ENCODE results near the gene PAQR3. TPM values are rescaled to one million over a fixed set of nuclear protein-coding genes. Genes with fewer than 3 reads are reported as not detected.

PAQR3 gene, protein sequence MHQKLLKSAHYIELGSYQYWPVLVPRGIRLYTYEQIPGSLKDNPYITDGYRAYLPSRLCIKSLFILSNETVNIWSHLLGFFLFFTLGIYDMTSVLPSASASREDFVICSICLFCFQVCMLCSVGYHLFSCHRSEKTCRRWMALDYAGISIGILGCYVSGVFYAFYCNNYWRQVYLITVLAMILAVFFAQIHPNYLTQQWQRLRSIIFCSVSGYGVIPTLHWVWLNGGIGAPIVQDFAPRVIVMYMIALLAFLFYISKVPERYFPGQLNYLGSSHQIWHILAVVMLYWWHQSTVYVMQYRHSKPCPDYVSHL
- total RNA-seq (2014; rRNA removed; shearing (Covaris generic)) (36.3 and 37.3 TPM in 2 replicates), polyA plus RNA-seq (2016; fragmentation: Nextera tagmentation; extraction: Ambion mirVana) (15.9 and 16.9 TPM in 2 replicates)
- long read RNA-seq, partial matches to known transcripts = 0 of 1 reads
- long read RNA-seq, other reads (novel, unspliced or antisense) = 1 of 1 reads

- Histone ChIP-seq H3K4me1 (ENCODE audit: insufficient read depth) (peaks cover 27% of the 10 kb centered on the region), H4K20me1 (replicated peaks; ENCODE audit: insufficient read depth) (no peaks in the 10 kb centered on the region), H3K27me3 (ENCODE audit: insufficient read depth) (peaks cover 19% of the 10 kb centered on the region), H3K36me3 (ENCODE audit: insufficient read depth) (no peaks in the 10 kb centered on the region), H3K27ac (ENCODE audit: low read depth) (no peak within 1 kb of the TSS), H3F3A (replicated peaks; ENCODE audit: low read depth) (no peaks in the 10 kb centered on the region), H3K4me2 (peak within 1 kb of the TSS; percentile 94), H3K9me2 (ENCODE audit: insufficient read depth) (no peaks in the 10 kb centered on the region), H3K4me3 (peak within 1 kb of the TSS; percentile 70), H2AFZ (peak within 1 kb of the TSS; percentile 91; the same call in 1 of the 2 replicates), H3K79me2 (replicated peaks; ENCODE audit: insufficient read depth) (peaks cover 18% of the 10 kb centered on the region)
- H3K9me3 Mint-ChIP-seq = no peaks in the 10 kb centered on the region
- H3K36me3 Mint-ChIP-seq (ENCODE audit: low read depth) = no peaks in the 10 kb centered on the region
- H3K4me3 Mint-ChIP-seq = peak within 1 kb of the TSS; percentile 90
- peaks cover 12% of the 10 kb centered on the region for H3K27me3 Mint-ChIP-seq (ENCODE audit: insufficient read depth, low read depth, poor library complexity)
- DNase-seq (ENCODE audit: low spot score) (peak; percentile 90), ATAC-seq (peak; percentile 92)
- 0 out of 2 replicates have a peak within 1 kb of the TSS, but pooled peaks have one; percentile 24 for H3K27ac Mint-ChIP-seq
- TF ChIP-seq CREB1 (CRISPR knock-in tag; IDR thresholded peaks at IDR 0.05; ENCODE audit: low read depth) = peak; percentile 92
- TF ChIP-seq POLR2AphosphoS5 (IDR thresholded peaks at IDR 0.05; ENCODE audit: low read depth) = peak; percentile 78
- no peak for TF ChIP-seq NANOG (IDR thresholded peaks at IDR 0.05; ENCODE audit: borderline replicate concordance)
- TF ChIP-seq STAT1 (IDR thresholded peaks at IDR 0.05; ENCODE audit: unreplicated experiment) = no peak
- TF ChIP-seq, protein P1, sequence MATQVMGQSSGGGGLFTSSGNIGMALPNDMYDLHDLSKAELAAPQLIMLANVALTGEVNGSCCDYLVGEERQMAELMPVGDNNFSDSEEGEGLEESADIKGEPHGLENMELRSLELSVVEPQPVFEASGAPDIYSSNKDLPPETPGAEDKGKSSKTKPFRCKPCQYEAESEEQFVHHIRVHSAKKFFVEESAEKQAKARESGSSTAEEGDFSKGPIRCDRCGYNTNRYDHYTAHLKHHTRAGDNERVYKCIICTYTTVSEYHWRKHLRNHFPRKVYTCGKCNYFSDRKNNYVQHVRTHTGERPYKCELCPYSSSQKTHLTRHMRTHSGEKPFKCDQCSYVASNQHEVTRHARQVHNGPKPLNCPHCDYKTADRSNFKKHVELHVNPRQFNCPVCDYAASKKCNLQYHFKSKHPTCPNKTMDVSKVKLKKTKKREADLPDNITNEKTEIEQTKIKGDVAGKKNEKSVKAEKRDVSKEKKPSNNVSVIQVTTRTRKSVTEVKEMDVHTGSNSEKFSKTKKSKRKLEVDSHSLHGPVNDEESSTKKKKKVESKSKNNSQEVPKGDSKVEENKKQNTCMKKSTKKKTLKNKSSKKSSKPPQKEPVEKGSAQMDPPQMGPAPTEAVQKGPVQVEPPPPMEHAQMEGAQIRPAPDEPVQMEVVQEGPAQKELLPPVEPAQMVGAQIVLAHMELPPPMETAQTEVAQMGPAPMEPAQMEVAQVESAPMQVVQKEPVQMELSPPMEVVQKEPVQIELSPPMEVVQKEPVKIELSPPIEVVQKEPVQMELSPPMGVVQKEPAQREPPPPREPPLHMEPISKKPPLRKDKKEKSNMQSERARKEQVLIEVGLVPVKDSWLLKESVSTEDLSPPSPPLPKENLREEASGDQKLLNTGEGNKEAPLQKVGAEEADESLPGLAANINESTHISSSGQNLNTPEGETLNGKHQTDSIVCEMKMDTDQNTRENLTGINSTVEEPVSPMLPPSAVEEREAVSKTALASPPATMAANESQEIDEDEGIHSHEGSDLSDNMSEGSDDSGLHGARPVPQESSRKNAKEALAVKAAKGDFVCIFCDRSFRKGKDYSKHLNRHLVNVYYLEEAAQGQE (IDR thresholded peaks at IDR 0.05; ENCODE audit: unreplicated experiment) = no peak
- no peak for TF ChIP-seq EZH2phosphoT487 (IDR thresholded peaks at IDR 0.05; ENCODE audit: unreplicated experiment)
- TF ChIP-seq, protein P2, sequence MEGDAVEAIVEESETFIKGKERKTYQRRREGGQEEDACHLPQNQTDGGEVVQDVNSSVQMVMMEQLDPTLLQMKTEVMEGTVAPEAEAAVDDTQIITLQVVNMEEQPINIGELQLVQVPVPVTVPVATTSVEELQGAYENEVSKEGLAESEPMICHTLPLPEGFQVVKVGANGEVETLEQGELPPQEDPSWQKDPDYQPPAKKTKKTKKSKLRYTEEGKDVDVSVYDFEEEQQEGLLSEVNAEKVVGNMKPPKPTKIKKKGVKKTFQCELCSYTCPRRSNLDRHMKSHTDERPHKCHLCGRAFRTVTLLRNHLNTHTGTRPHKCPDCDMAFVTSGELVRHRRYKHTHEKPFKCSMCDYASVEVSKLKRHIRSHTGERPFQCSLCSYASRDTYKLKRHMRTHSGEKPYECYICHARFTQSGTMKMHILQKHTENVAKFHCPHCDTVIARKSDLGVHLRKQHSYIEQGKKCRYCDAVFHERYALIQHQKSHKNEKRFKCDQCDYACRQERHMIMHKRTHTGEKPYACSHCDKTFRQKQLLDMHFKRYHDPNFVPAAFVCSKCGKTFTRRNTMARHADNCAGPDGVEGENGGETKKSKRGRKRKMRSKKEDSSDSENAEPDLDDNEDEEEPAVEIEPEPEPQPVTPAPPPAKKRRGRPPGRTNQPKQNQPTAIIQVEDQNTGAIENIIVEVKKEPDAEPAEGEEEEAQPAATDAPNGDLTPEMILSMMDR (conservative IDR thresholded peaks at IDR 0.05; ENCODE audit: low read depth in 2 of 2) = no peak
- TF ChIP-seq ETS1 (IDR thresholded peaks at IDR 0.05) = no peak
- TF ChIP-seq ZNF114 (CRISPR knock-in tag; IDR thresholded peaks at IDR 0.05) = no peak
- H3K4me1 Mint-ChIP-seq = peaks cover 37% of the 10 kb centered on the region
These were observed at the start of gene PAQR3 for GRCh38 chr4:78938868-78939666. Gene PAQR3, minus strand, starts transcription at chr4:78939438. Its CDS starts 214 bp downstream, at chr4:78939224.

All from GM23338 (cell line).